Caco-2 (cell line): ENCODE data around the gene CX3CR1. TPM values are rescaled to one million over a fixed set of nuclear protein-coding genes. Genes with fewer than 3 reads are reported as not detected.

Experiments used
- BruUV-seq: library from RNA; stranded (reverse); fragments of 400-500 nt; replicated peaks from 2 replicates; lab custom pipeline; 2021; lab: Mats Ljungman, UMichigan
- CTCF ChIA-PET: fragments of 300-600 bp; sonication (Branson Sonifier 250); formaldehyde crosslinking; loops from one replicate; lab custom pipeline; 2022; ENCODE audit warnings: antibody characterized with exemption; lab: Charles Lee
- POLR2A ChIA-PET: fragments of 300-600 bp; sonication (Branson Sonifier 250); formaldehyde crosslinking; loops from one replicate; lab custom pipeline; 2022; ENCODE audit warnings: antibody characterized with exemption; lab: Charles Lee
- DNase-seq, 2 experiments: peaks; one replicate each; pipeline versions ENCODE4 v3.0.0 to v3.0.0-alpha.2; 2020 to 2022
- H3K27me3 ChIP-seq: replicated peaks from 2 replicates; pipeline ENCODE4 v1.6.0; 2011; ENCODE audit warnings: low read length; ENCODE audit not compliant: control insufficient read depth, insufficient read depth
- H3K36me3 ChIP-seq: 2 replicates; pipeline ENCODE4 v1.5.1; 2011; ENCODE audit warnings: low read length; ENCODE audit not compliant: control insufficient read depth, insufficient read depth
- H3K4me1 ChIP-seq: fragments of 250-450 bp; sonication (Bioruptor Pico); 2 replicates; pipeline ENCODE4 v1.5.1; 2020; ENCODE audit warnings: mild to moderate bottlenecking
- H3K4me3 ChIP-seq: 2 replicates; pipeline ENCODE4 v1.5.1; 2011; ENCODE audit warnings: low read depth, mild to moderate bottlenecking, control low read depth, low read length
- H3K9me3 ChIP-seq: fragments of 250-450 bp; sonication (Bioruptor Pico); 2 replicates; pipeline ENCODE4 v1.5.1; 2020; ENCODE audit warnings: mild to moderate bottlenecking, moderate library complexity
- H3K27ac Mint-ChIP-seq: one replicate; pipeline ENCODE4 v1.8.0; 2022; ENCODE audit warnings: mixed read lengths; ENCODE audit not compliant: unreplicated experiment
- H3K27me3 Mint-ChIP-seq: one replicate; pipeline ENCODE4 v1.8.0; 2022; ENCODE audit warnings: mixed read lengths; ENCODE audit not compliant: insufficient read depth, unreplicated experiment
- H3K36me3 Mint-ChIP-seq: one replicate; pipeline ENCODE4 v1.8.0; 2022; ENCODE audit warnings: mild to moderate bottlenecking, mixed read lengths; ENCODE audit not compliant: insufficient read depth, unreplicated experiment
- H3K4me1 Mint-ChIP-seq: one replicate; pipeline ENCODE4 v1.8.0; 2022; ENCODE audit warnings: low read depth, mixed read lengths; ENCODE audit not compliant: unreplicated experiment
- H3K4me3 Mint-ChIP-seq: one replicate; pipeline ENCODE4 v1.8.0; 2022; ENCODE audit warnings: mild to moderate bottlenecking, moderate library complexity, mixed read lengths; ENCODE audit not compliant: unreplicated experiment
- H3K9me3 Mint-ChIP-seq: one replicate; pipeline ENCODE4 v1.8.0; 2022; ENCODE audit warnings: mixed read lengths; ENCODE audit not compliant: unreplicated experiment
- intact Hi-C: fragments of 100-400 bp; cut with micrococcal nuclease; formaldehyde crosslinking; loops from one replicate; pipeline ENCODE4 v1.10.0; 2022; ENCODE audit not compliant: unreplicated experiment
- total RNA-seq: library from RNA; stranded (reverse); gene quantifications from 2 replicates; pipeline ENCODE4 v1.2.3, GENCODE V29; 2022
- TF ChIP-seq, protein P1 (sequence below), 2 experiments: fragments of 200-600 bp in 1 of 2; IDR thresholded peaks; 1 replicate in 1 of 2; 2 replicates in 1 of 2; pipeline versions ENCODE4 v1.5.1 to v1.8.0; 2011 to 2022; ENCODE audit warnings: antibody characterized with exemption in 1 of 2, control low read depth in 1 of 2, inconsistent platforms in 1 of 2, low read depth in 1 of 2, low read length in 1 of 2, mild to moderate bottlenecking in 1 of 2, moderate library complexity in 1 of 2; ENCODE audit not compliant: insufficient read depth in 1 of 2, severe bottlenecking in 1 of 2, unreplicated experiment in 1 of 2

The CX3CR1 gene
- total RNA-seq, 1 experiment from 2014 or later, result 0.61 TPM

DNA sequence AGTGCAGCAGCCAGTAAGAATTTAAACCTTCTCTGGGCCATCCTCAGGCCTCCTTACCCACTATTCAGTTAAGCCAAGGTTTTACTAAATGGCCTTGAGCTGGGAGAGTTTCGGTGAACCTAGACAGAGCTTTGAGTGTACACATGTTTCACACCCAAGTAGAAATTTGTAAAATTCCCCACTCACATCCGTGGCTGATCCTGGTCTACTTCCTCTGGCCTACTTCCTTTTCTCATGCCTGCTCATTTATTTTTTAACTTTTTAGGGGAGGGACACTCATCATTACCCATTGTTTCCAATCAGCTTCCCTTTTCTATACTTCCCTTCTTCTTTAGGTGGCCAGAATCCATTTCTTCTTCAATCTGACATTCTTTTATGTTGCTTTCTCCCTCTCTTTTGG, 7.6 kb downstream of the CX3CR1 start:
- CTCF ChIA-PET, result interaction anchor here (0.6 kb wide), 2 partner anchors 19 to 21 kb away, joined by 3 read pairs; no protein-coding TSS in a partner anchor
- no peak for DNase-seq

GRCh38 chr3:39271363-39271914, 8.4 kb downstream of the CX3CR1 start:
- H3K9me3 Mint-ChIP-seq, result peaks cover 12% of the 10 kb centered on the region
- peaks cover 15% of the 10 kb centered on the region for H3K4me1 Mint-ChIP-seq
- Histone ChIP-seq H3K27me3 (no peaks in the 10 kb centered on the region; the same call in 1 of the 2 replicates), H3K4me1 (peaks cover 13% of the 10 kb centered on the region), H3K4me3 (no peak overlapping the region), H3K36me3 (no peaks in the 10 kb centered on the region), H3K9me3 (no peaks in the 10 kb centered on the region)
- BruUV-seq, result no TSS peak
- no peak overlapping the region for H3K4me3 Mint-ChIP-seq
- H3K27me3 Mint-ChIP-seq, result no peaks in the 10 kb centered on the region
- no peaks in the 10 kb centered on the region for H3K36me3 Mint-ChIP-seq
- intact Hi-C loops, result no loop called here
- CTCF ChIA-PET, result no interaction called here
- H3K27ac Mint-ChIP-seq, result no peak overlapping the region
- POLR2A ChIA-PET, result no interaction called here
- TF ChIP-seq, protein P1, sequence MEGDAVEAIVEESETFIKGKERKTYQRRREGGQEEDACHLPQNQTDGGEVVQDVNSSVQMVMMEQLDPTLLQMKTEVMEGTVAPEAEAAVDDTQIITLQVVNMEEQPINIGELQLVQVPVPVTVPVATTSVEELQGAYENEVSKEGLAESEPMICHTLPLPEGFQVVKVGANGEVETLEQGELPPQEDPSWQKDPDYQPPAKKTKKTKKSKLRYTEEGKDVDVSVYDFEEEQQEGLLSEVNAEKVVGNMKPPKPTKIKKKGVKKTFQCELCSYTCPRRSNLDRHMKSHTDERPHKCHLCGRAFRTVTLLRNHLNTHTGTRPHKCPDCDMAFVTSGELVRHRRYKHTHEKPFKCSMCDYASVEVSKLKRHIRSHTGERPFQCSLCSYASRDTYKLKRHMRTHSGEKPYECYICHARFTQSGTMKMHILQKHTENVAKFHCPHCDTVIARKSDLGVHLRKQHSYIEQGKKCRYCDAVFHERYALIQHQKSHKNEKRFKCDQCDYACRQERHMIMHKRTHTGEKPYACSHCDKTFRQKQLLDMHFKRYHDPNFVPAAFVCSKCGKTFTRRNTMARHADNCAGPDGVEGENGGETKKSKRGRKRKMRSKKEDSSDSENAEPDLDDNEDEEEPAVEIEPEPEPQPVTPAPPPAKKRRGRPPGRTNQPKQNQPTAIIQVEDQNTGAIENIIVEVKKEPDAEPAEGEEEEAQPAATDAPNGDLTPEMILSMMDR (IDR thresholded peaks at IDR 0.05; ENCODE audit: insufficient read depth in 1 of 2, low read depth in 1 of 2, low read length in 1 of 2, severe bottlenecking in 1 of 2, unreplicated experiment in 1 of 2), result no peak
- no peak for DNase-seq

More for the DNA sequence above, 7.6 kb downstream of the CX3CR1 start:
- H3K36me3 ChIP-seq, result no peaks in the 10 kb centered on the region
- H3K27me3 Mint-ChIP-seq, result no peaks in the 10 kb centered on the region
- H3K9me3 ChIP-seq, result no peaks in the 10 kb centered on the region
- TF ChIP-seq, protein P1 (IDR thresholded peaks at IDR 0.05; ENCODE audit: insufficient read depth in 1 of 2, low read depth in 1 of 2, low read length in 1 of 2, severe bottlenecking in 1 of 2, unreplicated experiment in 1 of 2), result no peak
- intact Hi-C loops, result no loop called here
- POLR2A ChIA-PET, result no interaction called here
- H3K4me3 ChIP-seq, result no peak overlapping the region
- H3K4me1 ChIP-seq, result peaks cover 13% of the 10 kb centered on the region
- peaks cover 12% of the 10 kb centered on the region for H3K9me3 Mint-ChIP-seq
- no peak overlapping the region for H3K27ac Mint-ChIP-seq
- no peaks in the 10 kb centered on the region for H3K36me3 Mint-ChIP-seq
- no peak overlapping the region for H3K4me3 Mint-ChIP-seq
- BruUV-seq, result no TSS peak
- H3K27me3 ChIP-seq, result no peaks in the 10 kb centered on the region; the same call in 1 of the 2 replicates
- peaks cover 15% of the 10 kb centered on the region for H3K4me1 Mint-ChIP-seq

- TF ChIP-seq, protein P1 (IDR thresholded peaks at IDR 0.05; ENCODE audit: insufficient read depth in 1 of 2, low read depth in 1 of 2, low read length in 1 of 2, severe bottlenecking in 1 of 2, unreplicated experiment in 1 of 2), result no peak
- H3K4me1 ChIP-seq, result no peaks in the 10 kb centered on the region
- H3K4me3 ChIP-seq, result no peak overlapping the region
- intact Hi-C loops, result no loop called here
- Mint-ChIP-seq H3K36me3 (no peaks in the 10 kb centered on the region), H3K4me1 (no peaks in the 10 kb centered on the region), H3K4me3 (no peak overlapping the region), H3K27ac (no peak overlapping the region), H3K9me3 (no peaks in the 10 kb centered on the region), H3K27me3 (no peaks in the 10 kb centered on the region)
- ChIA-PET POLR2A (no interaction called here), CTCF (no interaction called here)
- no peaks in the 10 kb centered on the region for H3K36me3 ChIP-seq
- no peak for DNase-seq
- BruUV-seq, result no TSS peak
- no peaks in the 10 kb centered on the region; the same call in 1 of the 2 replicates for H3K27me3 ChIP-seq
- no peaks in the 10 kb centered on the region for H3K9me3 ChIP-seq
These were observed 10.3 kb downstream of the CX3CR1 start for GRCh38 chr3:39269528-39269927.
